Hepatocyte (in vitro differentiated cells): ENCODE results near the gene JAG2. TPM values are rescaled to one million over a fixed set of nuclear protein-coding genes. Genes with fewer than 3 reads are reported as not detected.

Experiments used
- DNase-seq: peaks from one replicate; pipeline ENCODE4 v3.0.0-alpha.2; 2016; ENCODE audit warnings: low spot score
- H2AFZ ChIP-seq: fragments of 200-600 bp; sonication (generic); 2 replicates; pipeline ENCODE4 v1.6.0; 2016; ENCODE audit warnings: antibody characterized with exemption, mild to moderate bottlenecking
- H3K27ac ChIP-seq: fragments of 200-600 bp; sonication (generic); 2 replicates; pipeline ENCODE4 v1.5.1; 2016; ENCODE audit warnings: mild to moderate bottlenecking
- H3K27me3 ChIP-seq: fragments of 200-600 bp; sonication (generic); 2 replicates; pipeline ENCODE4 v1.6.1; 2016
- H3K36me3 ChIP-seq: fragments of 200-600 bp; sonication (generic); replicated peaks from 2 replicates; pipeline ENCODE4 v1.5.1; 2016; ENCODE audit warnings: low read depth; ENCODE audit not compliant: insufficient read depth
- H3K4me1 ChIP-seq: fragments of 200-600 bp; sonication (generic); 2 replicates; pipeline ENCODE4 v1.5.1; 2016; ENCODE audit warnings: mild to moderate bottlenecking, moderate library complexity; ENCODE audit not compliant: insufficient read depth
- H3K4me2 ChIP-seq: fragments of 200-600 bp; sonication (generic); 2 replicates; pipeline ENCODE4 v1.6.0; 2016
- H3K4me3 ChIP-seq: fragments of 200-600 bp; sonication (generic); 2 replicates; pipeline ENCODE4 v1.5.1; 2016; ENCODE audit warnings: mild to moderate bottlenecking
- H3K79me2 ChIP-seq: fragments of 200-600 bp; sonication (generic); 2 replicates; pipeline ENCODE4 v1.6.0; 2017; ENCODE audit warnings: mild to moderate bottlenecking
- H3K9me2 ChIP-seq: fragments of 200-600 bp; sonication (generic); replicated peaks from 2 replicates; pipeline ENCODE4 v1.6.0; 2017; ENCODE audit warnings: mild to moderate bottlenecking; ENCODE audit not compliant: insufficient read depth
- H3K9me3 ChIP-seq: fragments of 200-600 bp; sonication (generic); 2 replicates; pipeline ENCODE4 v1.5.1; 2016; ENCODE audit warnings: low read depth, mild to moderate bottlenecking
- H4K20me1 ChIP-seq: fragments of 200-600 bp; sonication (generic); 2 replicates; pipeline ENCODE4 v1.6.0; 2016; ENCODE audit warnings: mild to moderate bottlenecking; ENCODE audit not compliant: insufficient read depth, poor library complexity, severe bottlenecking
- CTCF ChIP-seq: fragments of 200-600 bp; sonication (generic); IDR thresholded peaks from 2 replicates; pipeline ENCODE4 v1.5.1; 2016; ENCODE audit warnings: antibody characterized with exemption, mild to moderate bottlenecking; ENCODE audit not compliant: poor library complexity
- EZH2 ChIP-seq: fragments of 200-600 bp; sonication (generic); IDR thresholded peaks from 2 replicates; pipeline ENCODE4 v1.6.1; 2016; ENCODE audit warnings: antibody characterized with exemption, mild to moderate bottlenecking, borderline replicate concordance
- EZH2phosphoT487 ChIP-seq: fragments of 200-600 bp; sonication (generic); IDR thresholded peaks from one replicate; pipeline ENCODE4 v1.6.1; 2018; ENCODE audit warnings: antibody characterized with exemption, mild to moderate bottlenecking, low read depth, moderate library complexity; ENCODE audit not compliant: unreplicated experiment, severe bottlenecking
- WGBS: methylation state at CpG from one replicate; pipeline ENCODE4 v1.1.6; 2016; ENCODE audit warnings: low lambda C conversion rate; ENCODE audit errors: missing lambda C conversion rate; 5-methylcytosine and 5-hydroxymethylcytosine counted together
- polyA plus RNA-seq: library from polyadenylated mRNA; unstranded; fragments of >200 nt; fragmentation: Nextera tagmentation; extraction: Ambion mirVana; gene quantifications from 2 replicates; pipeline ENCODE4 v1.2.1, GENCODE V29; 2016
- total RNA-seq: library from RNA; depleted of rRNA; stranded (reverse); fragments of >200 nt; gene quantifications from 2 replicates; pipeline ENCODE4 v1.2.3, GENCODE V29; 2014

Gene JAG2
- total and polyA plus RNA-seq, 2 experiments from 2014 or later, result 4.1 to 6.1 TPM

GRCh38 chr14:105210266-105211025, 41.9 kb upstream of the JAG2 start:
- Histone ChIP-seq H3K9me3 (no peaks in the 10 kb centered on the region), H3K27me3 (no peaks in the 10 kb centered on the region), H3K27ac (no peak overlapping the region), H3K4me1 (no peaks in the 10 kb centered on the region), H3K4me2 (no peak overlapping the region), H2AFZ (no peak overlapping the region), H3K79me2 (no peaks in the 10 kb centered on the region), H3K36me3 (no peaks in the 10 kb centered on the region), H3K4me3 (no peak overlapping the region), H3K9me2 (no peaks in the 10 kb centered on the region), H4K20me1 (no peaks in the 10 kb centered on the region)
- TF ChIP-seq CTCF (no peak), EZH2phosphoT487 (no peak), EZH2 (no peak)
- 94% methylated on average over 29 of the region's 30 CpGs for WGBS
- no peak for DNase-seq

- TF ChIP-seq CTCF (no peak), EZH2 (no peak), EZH2phosphoT487 (no peak)
- 98% methylated on average over 15 of the region's 16 CpGs for WGBS
- H3K9me3 ChIP-seq, result no peaks in the 10 kb centered on the region
- H3K4me3 ChIP-seq, result no peak overlapping the region
- no peaks in the 10 kb centered on the region for H3K4me1 ChIP-seq
- H3K27ac ChIP-seq, result no peak overlapping the region
- H3K9me2 ChIP-seq, result no peaks in the 10 kb centered on the region
- no peak for DNase-seq
- H3K27me3 ChIP-seq, result no peaks in the 10 kb centered on the region
- no peak overlapping the region for H2AFZ ChIP-seq
- H3K36me3 ChIP-seq, result no peaks in the 10 kb centered on the region
- no peaks in the 10 kb centered on the region for H4K20me1 ChIP-seq
- H3K4me2 ChIP-seq, result no peak overlapping the region
- no peaks in the 10 kb centered on the region for H3K79me2 ChIP-seq
Observed at GRCh38 chr14:105209646-105210045, 41.1 kb upstream of the JAG2 start.

- no peaks in the 10 kb centered on the region for H3K36me3 ChIP-seq
- H3K4me1 ChIP-seq, result no peaks in the 10 kb centered on the region
- no peaks in the 10 kb centered on the region for H3K27me3 ChIP-seq
- no peak overlapping the region for H3K4me3 ChIP-seq
- H3K9me3 ChIP-seq, result no peaks in the 10 kb centered on the region
- WGBS, result 85% methylated on average over 8 of the region's 8 CpGs
- H3K9me2 ChIP-seq, result no peaks in the 10 kb centered on the region
- H2AFZ ChIP-seq, result no peak overlapping the region
- TF ChIP-seq EZH2, result no peak
- no peak for TF ChIP-seq EZH2phosphoT487
- TF ChIP-seq CTCF, result no peak
- no peak overlapping the region for H3K4me2 ChIP-seq
- DNase-seq, result no peak
- no peak overlapping the region for H3K27ac ChIP-seq
- no peaks in the 10 kb centered on the region for H3K79me2 ChIP-seq
- no peaks in the 10 kb centered on the region for H4K20me1 ChIP-seq
Observed at GRCh38 chr14:105209091-105209490, 40.5 kb upstream of the JAG2 start.
